ENCODE results near the gene PRDX5. TPM values are rescaled to one million over a fixed set of nuclear protein-coding genes. Genes with fewer than 3 reads are reported as not detected.

The PRDX5 gene
- total RNA-seq, 1 experiment from 2014 or later: 232 TPM

DNA sequence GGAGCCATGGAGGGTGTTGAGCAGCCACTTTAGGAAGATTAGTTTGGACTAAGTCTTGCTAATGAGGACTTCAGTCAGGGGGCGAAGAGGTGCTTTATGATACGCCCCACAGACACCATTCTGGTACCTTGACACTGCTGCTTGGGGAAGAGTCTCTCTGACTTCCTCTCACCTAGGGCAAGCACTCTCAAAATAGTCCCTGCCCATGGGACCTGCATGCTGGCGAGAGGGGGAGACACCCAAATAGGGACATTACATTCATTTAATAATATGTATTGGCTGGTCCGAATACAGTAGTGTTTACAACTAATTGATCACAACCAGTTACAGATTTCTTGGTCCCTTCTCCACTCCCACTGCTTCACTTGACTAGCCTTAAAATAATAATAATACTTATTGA, 22.2 kb upstream of the PRDX5 start:
- H3K27me3 ChIP-seq (replicated peaks): peaks cover 82% of the 10 kb centered on the region
- no peak overlapping the region for H3K27ac ChIP-seq
- no peak for DNase-seq (ENCODE audit: low read depth in 1 of 2, low spot score in 2 of 2)

DNA sequence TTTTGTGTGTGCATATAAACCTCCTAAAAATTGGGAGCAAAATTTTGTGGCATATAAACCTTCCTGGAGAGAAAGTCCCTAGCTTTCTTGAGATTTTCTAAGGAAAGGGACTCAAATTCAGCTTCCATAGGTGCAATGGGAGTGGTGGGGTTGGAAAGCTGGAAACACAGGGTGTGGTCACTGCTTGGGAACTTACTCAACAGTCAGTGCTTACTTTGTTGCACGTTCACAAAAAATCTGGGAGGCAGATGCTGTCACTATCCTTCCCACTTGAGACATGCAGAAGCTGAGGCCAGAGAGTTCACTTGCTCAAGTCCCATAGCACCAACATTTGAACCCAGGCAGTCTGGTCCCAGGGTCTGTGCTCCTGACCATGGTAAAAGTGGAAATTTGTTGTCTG, 21.7 kb upstream of the PRDX5 start:
- no peak for DNase-seq (ENCODE audit: low read depth in 1 of 2, low spot score in 2 of 2)
- peaks cover 79% of the 10 kb centered on the region for H3K27me3 ChIP-seq (replicated peaks)

More for the DNA sequence above, 22.2 kb upstream of the PRDX5 start:
- H3K4me3 ChIP-seq: no peak overlapping the region
- H3K4me1 ChIP-seq (replicated peaks): peaks cover 10% of the 10 kb centered on the region
- no peaks in the 10 kb centered on the region; the same call in 1 of the 2 replicates for H3K36me3 ChIP-seq
- H3K9me3 ChIP-seq (replicated peaks): 0 out of 2 replicates have a peak, but pooled peaks cover 3% of the 10 kb centered on the region

DNA sequence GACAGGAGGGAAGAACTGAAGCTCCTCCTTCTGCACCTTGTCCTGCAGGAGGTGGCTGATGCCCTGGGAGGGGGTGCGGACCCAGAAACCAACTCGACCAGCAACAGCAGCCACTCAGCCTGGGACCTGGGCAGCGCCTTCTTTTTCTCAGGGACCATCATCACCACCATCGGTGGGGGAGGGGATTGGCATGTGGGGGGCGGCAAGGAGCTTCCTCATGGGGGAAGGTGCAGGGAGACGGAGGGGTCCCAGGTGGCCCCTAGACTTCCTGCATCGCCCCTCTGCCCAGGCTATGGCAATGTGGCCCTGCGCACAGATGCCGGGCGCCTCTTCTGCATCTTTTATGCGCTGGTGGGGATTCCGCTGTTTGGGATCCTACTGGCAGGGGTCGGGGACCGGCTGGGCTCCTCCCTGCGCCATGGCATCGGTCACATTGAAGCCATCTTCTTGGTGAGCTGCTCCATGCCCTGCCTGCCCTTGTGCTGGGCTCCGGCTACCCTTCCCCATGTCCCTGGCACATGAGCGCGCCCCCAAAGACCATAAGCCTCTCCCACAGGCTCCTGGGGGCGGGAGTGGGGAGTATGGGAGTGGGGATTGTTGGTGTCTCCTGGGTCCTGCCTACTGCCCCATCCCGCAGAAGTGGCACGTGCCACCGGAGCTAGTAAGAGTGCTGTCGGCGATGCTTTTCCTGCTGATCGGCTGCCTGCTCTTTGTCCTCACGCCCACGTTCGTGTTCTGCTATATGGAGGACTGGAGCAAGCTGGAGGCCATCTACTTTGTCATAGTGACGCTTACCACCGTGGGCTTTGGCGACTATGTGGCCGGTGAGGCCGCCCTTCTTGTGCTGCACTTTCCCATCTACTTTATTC, 20.9 kb upstream of the PRDX5 start:
- peaks cover 71% of the 10 kb centered on the region for H3K27me3 ChIP-seq (replicated peaks)
- H3K9me3 ChIP-seq (replicated peaks): no peaks in the 10 kb centered on the region
- H3K36me3 ChIP-seq: no peaks in the 10 kb centered on the region; the same call in 1 of the 2 replicates
- H3K27ac ChIP-seq: no peak overlapping the region
- no peak for DNase-seq (ENCODE audit: low read depth in 1 of 2, low spot score in 2 of 2)
- no peak overlapping the region for H3K4me3 ChIP-seq
- peaks cover 10% of the 10 kb centered on the region for H3K4me1 ChIP-seq (replicated peaks)

More for the DNA sequence above, 21.7 kb upstream of the PRDX5 start:
- Histone ChIP-seq H3K4me1 (replicated peaks) (peaks cover 11% of the 10 kb centered on the region), H3K4me3 (no peak overlapping the region), H3K9me3 (replicated peaks) (0 out of 2 replicates have a peak, but pooled peaks cover 3% of the 10 kb centered on the region), H3K27ac (no peak overlapping the region), H3K36me3 (no peaks in the 10 kb centered on the region; the same call in 1 of the 2 replicates)

DNA sequence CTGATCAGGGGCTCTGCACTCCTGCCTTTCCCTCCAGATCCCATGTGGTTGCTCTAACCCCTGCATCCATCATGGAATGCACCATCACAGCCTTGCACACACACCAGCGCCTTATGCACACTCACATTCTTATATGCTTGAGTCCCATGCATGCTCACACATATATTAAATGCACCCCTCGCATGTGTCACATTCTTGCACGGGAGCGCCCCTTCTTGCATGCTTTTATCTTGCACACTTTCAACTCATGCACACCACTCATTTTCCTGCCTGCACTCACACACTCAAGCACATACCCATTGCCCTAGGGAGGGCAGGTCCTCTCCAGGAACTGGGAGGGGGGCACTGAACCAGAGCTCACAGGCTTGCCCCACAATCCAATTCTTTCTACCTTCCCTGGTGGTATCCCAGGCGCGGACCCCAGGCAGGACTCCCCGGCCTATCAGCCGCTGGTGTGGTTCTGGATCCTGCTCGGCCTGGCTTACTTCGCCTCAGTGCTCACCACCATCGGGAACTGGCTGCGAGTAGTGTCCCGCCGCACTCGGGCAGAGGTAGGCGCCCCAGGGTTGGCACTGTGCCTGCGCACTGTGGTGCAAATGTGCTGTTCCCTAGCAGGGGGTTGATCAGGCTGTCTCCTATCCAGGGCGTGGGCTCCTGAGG, 20.1 kb upstream of the PRDX5 start:
- no peaks in the 10 kb centered on the region for H3K9me3 ChIP-seq (replicated peaks)
- no peaks in the 10 kb centered on the region; the same call in 1 of the 2 replicates for H3K36me3 ChIP-seq
- no peak overlapping the region for H3K27ac ChIP-seq
- DNase-seq (ENCODE audit: low read depth in 1 of 2, low spot score in 2 of 2): no peak
- H3K27me3 ChIP-seq (replicated peaks): peaks cover 63% of the 10 kb centered on the region
- H3K4me3 ChIP-seq: no peak overlapping the region
- peaks cover 8% of the 10 kb centered on the region; the same call in 1 of the 2 replicates for H3K4me1 ChIP-seq (replicated peaks)

DNA sequence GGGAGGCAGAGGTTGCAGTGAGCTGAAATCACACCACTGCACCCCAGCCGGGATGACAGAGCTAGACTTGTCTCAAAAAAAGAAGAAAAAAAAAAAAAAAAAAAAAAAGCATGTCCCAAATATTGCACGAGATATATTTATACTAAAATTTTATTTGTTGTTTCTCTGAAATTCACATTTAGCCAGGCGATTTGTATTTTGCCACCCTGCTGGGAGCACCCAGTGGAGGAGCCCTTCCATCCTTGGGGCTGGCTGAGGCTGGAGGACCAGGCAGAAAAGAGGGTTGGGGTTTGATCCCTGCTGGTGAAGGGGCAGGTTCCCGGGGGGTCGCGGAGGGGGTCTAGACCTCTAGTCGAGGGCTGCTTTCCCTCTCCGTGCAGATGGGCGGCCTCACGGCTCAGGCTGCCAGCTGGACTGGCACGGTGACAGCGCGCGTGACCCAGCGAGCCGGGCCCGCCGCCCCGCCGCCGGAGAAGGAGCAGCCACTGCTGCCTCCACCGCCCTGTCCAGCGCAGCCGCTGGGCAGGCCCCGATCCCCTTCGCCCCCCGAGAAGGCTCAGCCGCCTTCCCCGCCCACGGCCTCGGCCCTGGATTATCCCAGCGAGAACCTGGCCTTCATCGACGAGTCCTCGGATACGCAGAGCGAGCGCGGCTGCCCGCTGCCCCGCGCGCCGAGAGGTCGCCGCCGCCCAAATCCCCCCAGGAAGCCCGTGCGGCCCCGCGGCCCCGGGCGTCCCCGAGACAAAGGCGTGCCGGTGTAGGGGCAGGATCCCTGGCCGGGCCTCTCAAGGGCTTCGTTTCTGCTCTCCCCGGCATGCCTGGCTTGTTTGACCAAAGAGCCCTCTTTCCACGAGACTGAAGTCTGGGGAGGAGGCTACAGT, 18.7 kb upstream of the PRDX5 start:
- H3K36me3 ChIP-seq: no peaks in the 10 kb centered on the region
- H3K27me3 ChIP-seq (replicated peaks): peaks cover 49% of the 10 kb centered on the region
- H3K4me3 ChIP-seq: no peak overlapping the region
- H3K27ac ChIP-seq: no peak overlapping the region
- no peak for DNase-seq (ENCODE audit: low read depth in 1 of 2, low spot score in 2 of 2)
- peaks cover 12% of the 10 kb centered on the region for H3K4me1 ChIP-seq (replicated peaks)
- H3K9me3 ChIP-seq (replicated peaks): no peaks in the 10 kb centered on the region

DNA sequence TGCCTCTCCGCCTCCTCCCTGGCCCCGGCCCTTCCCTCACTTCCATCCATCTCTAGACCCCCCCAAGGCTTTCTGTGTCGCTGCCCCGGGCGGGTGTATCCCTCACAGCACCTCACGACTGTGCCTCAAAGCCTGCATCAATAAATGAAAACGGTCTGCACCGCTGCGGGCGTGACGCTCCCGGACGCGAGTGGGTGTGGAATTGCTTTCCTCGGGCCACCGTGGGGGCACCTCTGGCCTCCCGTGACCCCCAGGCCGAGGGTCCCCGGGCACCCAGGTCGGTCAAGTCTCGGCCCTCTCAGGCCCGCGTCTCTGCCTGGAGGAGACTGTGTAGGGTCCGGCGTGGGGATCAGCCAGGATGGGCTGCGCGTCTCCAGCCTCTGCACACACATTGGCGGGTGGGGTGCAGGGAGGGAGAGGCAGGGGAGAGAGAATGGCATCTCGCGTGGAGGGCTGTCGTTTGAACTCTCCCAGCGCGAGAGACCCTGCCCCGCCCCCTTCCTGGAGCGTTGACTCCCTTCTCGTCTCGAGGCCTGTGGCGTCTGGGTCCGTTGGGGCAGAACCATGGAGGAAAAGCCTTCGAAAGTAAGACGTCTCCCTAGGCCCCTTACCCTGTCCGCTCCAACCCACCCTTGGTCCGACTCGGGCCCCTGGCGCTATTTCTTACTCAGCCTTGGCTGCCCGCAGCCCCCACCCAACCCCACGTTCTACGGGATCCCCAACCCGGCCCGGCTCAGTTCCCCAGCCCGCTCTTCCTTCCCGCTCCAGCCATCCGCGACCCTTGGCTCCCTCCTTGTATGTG, 17.9 kb upstream of the PRDX5 start, which contains the start of gene CATSPERZ:
Gene CATSPERZ, plus strand, starts transcription at position 512 of the 802 bp plus-strand sequence. Its CDS starts 53 bp downstream, at position 565.
- H3K4me1 ChIP-seq (replicated peaks): peaks cover 15% of the 10 kb centered on the region
- no peak for DNase-seq (ENCODE audit: low read depth in 1 of 2, low spot score in 2 of 2)

DNA sequence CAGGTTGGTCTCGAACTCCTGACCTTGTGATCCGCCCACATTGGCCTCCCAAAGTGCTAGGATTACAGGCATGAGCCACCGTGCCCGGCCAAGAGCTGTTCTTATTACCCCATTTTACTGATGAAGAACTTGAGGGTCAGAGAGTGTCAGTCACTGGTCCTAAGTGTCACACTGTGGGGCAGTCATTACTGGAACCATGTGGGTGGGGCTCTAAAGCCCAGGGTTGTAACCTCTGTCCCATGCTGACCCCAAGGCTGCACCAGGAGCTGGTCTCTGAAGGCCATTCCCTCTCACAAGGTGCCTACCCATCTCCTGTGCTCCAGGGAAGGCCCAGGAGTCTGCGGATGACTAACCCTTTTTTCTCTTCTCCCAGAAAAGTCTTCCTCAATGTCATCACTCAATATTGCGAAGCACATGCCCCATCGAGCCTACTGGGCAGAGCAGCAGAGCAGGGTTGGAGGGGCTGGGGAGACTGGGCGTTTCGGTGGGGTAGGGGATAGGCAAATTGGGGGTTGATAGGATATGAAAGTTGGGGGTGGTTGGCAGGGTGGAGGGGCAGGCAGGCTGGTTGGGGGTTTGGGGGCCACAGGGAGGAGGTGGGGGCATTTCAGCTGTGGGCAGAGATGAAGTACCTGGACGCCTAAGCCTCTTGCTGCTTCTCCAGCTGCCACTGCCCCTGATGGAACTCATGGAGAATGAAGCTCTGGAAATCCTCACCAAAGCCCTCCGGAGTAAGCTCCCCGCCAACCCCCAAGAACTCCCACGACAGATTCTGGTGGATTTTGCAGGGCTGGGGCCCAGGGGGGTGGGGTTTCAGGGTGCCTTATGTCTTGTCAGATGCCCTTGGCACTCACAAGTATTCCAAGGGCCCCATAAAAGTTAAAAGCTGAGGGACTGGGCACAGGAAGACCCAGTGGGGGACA, 14.6 kb upstream of the PRDX5 start:
- Histone ChIP-seq H3K36me3 (peaks cover 11% of the 10 kb centered on the region; the same call in 1 of the 2 replicates), H3K9me3 (replicated peaks) (no peaks in the 10 kb centered on the region), H3K4me1 (replicated peaks) (peaks cover 24% of the 10 kb centered on the region), H3K27ac (no peak overlapping the region), H3K27me3 (replicated peaks) (peaks cover 23% of the 10 kb centered on the region), H3K4me3 (no peak overlapping the region; the same call in 1 of the 2 replicates)
- no peak for DNase-seq (ENCODE audit: low read depth in 1 of 2, low spot score in 2 of 2)

More for the DNA sequence above, 17.9 kb upstream of the PRDX5 start, which contains the start of gene CATSPERZ:
- Histone ChIP-seq H3K27me3 (replicated peaks) (peaks cover 47% of the 10 kb centered on the region), H3K36me3 (no peaks in the 10 kb centered on the region), H3K4me3 (no peak within 1 kb of the TSS), H3K9me3 (replicated peaks) (no peaks in the 10 kb centered on the region), H3K27ac (no peak within 1 kb of the TSS)

DNA sequence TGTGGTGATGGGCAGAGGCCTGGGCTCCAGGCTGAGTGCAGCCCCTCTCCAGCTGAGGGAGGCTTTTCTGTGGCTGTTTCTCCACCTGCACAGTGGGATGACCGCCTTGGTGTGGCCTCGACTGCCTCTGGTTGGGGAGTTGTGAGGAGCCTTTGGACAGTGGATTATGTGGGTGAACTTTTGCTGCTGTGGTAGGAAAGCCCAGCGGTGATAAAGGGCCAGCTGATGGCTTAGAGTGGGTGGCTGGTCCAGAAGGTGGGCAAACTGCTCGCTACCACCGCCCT, 13.9 kb upstream of the PRDX5 start:
- Histone ChIP-seq H3K36me3 (peaks cover 11% of the 10 kb centered on the region; the same call in 1 of the 2 replicates), H3K4me1 (replicated peaks) (peaks cover 24% of the 10 kb centered on the region), H3K4me3 (peak overlapping the region; percentile 60), H3K27me3 (replicated peaks) (peaks cover 19% of the 10 kb centered on the region), H3K9me3 (replicated peaks) (no peaks in the 10 kb centered on the region), H3K27ac (no peak overlapping the region)
- no peak for DNase-seq (ENCODE audit: low read depth in 1 of 2, low spot score in 2 of 2)

DNA sequence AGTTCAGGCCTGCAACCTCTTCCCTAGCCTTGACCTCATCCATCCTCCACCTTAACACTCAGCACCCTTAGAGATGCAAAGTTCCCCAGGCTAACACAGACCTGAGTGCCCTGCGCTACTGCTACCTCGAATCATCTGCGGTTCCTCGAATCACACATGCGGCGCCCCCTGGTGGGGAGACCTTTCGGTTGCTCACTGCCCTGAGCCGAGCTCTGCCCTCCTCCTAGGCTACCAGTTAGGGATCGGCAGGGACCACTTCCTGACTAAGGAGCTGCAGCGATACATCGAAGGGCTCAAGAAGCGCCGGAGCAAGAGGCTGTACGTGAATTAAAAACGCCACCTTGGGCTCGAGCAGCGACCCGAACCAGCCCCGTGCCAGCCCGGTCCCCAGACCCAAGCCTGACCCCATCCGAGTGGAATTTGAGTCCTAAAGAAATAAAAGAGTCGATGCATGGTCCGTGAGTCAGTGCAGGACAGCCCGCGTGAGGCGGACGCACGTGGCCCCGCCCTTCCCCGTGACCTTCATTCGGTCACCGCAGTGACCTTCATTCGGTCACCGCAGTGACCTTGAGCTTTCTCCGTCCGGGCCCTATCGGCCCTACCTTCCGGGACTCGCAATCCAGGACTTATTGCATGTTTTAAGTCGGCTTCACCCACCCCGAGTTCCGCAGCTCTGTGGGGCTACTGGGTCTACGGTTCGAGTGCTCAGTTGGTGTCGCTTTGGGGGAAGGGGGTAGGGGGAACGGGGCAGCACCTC, 13.4 kb upstream of the PRDX5 start:
- Histone ChIP-seq H3K9me3 (replicated peaks) (no peaks in the 10 kb centered on the region), H3K36me3 (peaks cover 11% of the 10 kb centered on the region; the same call in 1 of the 2 replicates), H3K27ac (peak overlapping the region; percentile 19), H3K4me3 (peak overlapping the region; percentile 60), H3K4me1 (replicated peaks) (peaks cover 24% of the 10 kb centered on the region), H3K27me3 (replicated peaks) (peaks cover 14% of the 10 kb centered on the region)
- DNase-seq (ENCODE audit: low read depth in 1 of 2, low spot score in 2 of 2): peak; percentile 95 to 97

DNA sequence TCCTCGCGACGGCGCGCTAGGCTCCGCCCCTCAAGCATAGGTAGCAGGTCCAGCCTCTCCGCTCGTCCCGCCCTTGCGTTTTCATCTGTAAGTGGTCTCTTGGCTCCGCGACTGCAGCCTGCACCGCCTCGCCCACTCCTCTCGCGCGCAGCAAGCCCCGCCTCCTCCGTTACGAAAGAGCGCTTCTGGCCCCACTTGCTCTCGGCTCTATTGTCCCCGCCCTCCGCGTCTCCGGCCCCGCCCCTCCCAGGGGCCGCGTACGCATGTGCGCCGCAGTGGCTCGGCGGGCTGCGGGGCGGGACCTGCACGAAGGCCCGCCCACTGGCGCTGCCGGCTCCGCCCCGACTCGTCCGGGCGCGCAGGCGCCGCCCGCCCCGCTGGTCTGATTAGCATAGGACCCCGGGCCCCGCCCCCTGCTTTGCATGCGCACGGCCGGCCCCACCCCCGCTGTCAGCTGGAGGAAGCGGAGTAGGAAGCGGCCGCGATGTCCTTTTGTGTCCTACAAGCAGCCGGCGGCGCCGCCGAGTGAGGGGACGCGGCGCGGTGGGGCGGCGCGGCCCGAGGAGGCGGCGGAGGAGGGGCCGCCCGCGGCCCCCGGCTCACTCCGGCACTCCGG, 12.7 kb upstream of the PRDX5 start, which contains the start of gene ESRRA:
Gene ESRRA, plus strand, starts transcription at position 450 of the 616 bp plus-strand sequence. CDS start 1,656 bp downstream, outside the sequence.
- Histone ChIP-seq H3K27me3 (replicated peaks) (peaks cover 7% of the 10 kb centered on the region), H3K27ac (peak within 1 kb of the TSS; percentile 19), H3K36me3 (peaks cover 11% of the 10 kb centered on the region; the same call in 1 of the 2 replicates), H3K4me1 (replicated peaks) (peaks cover 24% of the 10 kb centered on the region), H3K9me3 (replicated peaks) (no peaks in the 10 kb centered on the region), H3K4me3 (peak within 1 kb of the TSS; percentile 60)
- peak; percentile 98 to 100 for DNase-seq (ENCODE audit: low read depth in 1 of 2, low spot score in 2 of 2)
